ENCODE data around the gene TXNRD3. TPM values are rescaled to one million over a fixed set of nuclear protein-coding genes. Genes with fewer than 3 reads are reported as not detected.
A peak's percentile ranks its signal among the peaks of the same experiment; 100 is the strongest.

TXNRD3 gene
- polyA plus RNA-seq, 1 donor (not counting 4 experiments of a cell fraction or from before 2014, with no cell fraction given), result 9.7 TPM

DNA sequence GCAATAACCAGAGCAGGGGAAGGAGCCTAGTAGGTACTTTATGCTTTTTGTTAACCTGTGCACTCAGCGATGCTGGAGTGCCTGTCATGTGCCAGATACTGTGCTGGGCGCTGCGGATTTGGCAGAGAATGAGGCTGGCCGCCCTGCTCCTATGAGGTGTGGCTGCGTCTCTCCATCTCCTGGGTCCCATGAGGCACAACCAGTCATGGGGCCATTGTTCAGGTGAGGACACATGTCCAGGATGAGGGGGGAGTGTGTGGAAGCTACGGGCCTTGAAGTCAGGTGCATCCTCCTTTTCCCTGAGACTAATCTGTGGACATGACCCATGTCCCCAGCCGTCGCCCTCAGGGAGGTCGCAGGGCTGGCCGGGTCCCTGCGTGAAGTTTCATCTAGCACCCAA, 963 bp upstream of the TXNRD3 start:
- FAIRE-seq, result no peak
- H3K27me3 ChIP-seq (ENCODE audit: control insufficient read depth, extremely low read depth, insufficient read depth, low read length), result peaks cover 13% of the 10 kb centered on the region
- H4K20me1 ChIP-seq (ENCODE audit: control insufficient read depth, extremely low read depth, insufficient read depth, low read length), result no peaks in the 10 kb centered on the region
- no peak overlapping the region for H3K9ac ChIP-seq (ENCODE audit: control insufficient read depth, extremely low read depth, insufficient read depth, low read length)
- H2AFZ ChIP-seq (ENCODE audit: control insufficient read depth, low read length), result no peak overlapping the region
- H3K4me3 ChIP-seq (ENCODE audit: control insufficient read depth in 2 of 3, extremely low read depth in 1 of 3, insufficient read depth in 2 of 3, low read depth in 1 of 3, low read length in 3 of 3), result no peak overlapping the region
- no peaks in the 10 kb centered on the region for H3K9me3 ChIP-seq (ENCODE audit: control insufficient read depth, low read depth, low read length)
- no peak overlapping the region for H3K4me2 ChIP-seq (ENCODE audit: control insufficient read depth, extremely low read depth, insufficient read depth, low read depth, low read length)
- H3K4me1 ChIP-seq (ENCODE audit: control insufficient read depth, extremely low read depth, insufficient read depth, low read length), result peaks cover 10% of the 10 kb centered on the region
- DNase-seq (ENCODE audit: low read depth, low spot score), result no peak
- no peaks in the 10 kb centered on the region for H3K36me3 ChIP-seq (ENCODE audit: control insufficient read depth in 2 of 2, extremely low read depth in 1 of 2, insufficient read depth in 2 of 2, low read length in 2 of 2)
- dilution Hi-C loops (cut with MboI; ENCODE audit: extremely low pct_ligation_motif_present, low sequenced_read_pairs), result no loop called here
- no peak for TF ChIP-seq CTCF (optimal IDR thresholded peaks at IDR 0.05 in 1 of 3, IDR thresholded peaks at IDR 0.05 in 1 of 3, conservative IDR thresholded peaks at IDR 0.05 in 1 of 3; ENCODE audit: extremely low read depth in 1 of 3, insufficient read depth in 2 of 3, low read length in 3 of 3)
- TF ChIP-seq EZH2 (IDR thresholded peaks at IDR 0.05; ENCODE audit: low read length), result no peak
- no peaks in the 10 kb centered on the region for H3K9me1 ChIP-seq (ENCODE audit: control insufficient read depth, extremely low read depth, insufficient read depth, low read length)
- H3K27ac ChIP-seq (ENCODE audit: control insufficient read depth, insufficient read depth, low read length), result no peak overlapping the region
- peaks cover 2% of the 10 kb centered on the region for H3K79me2 ChIP-seq (ENCODE audit: control insufficient read depth, insufficient read depth, low read length)

GRCh38 chr3:126649556-126650092, 5.3 kb downstream of the TXNRD3 start:
- TF ChIP-seq EZH2 (IDR thresholded peaks at IDR 0.05; ENCODE audit: low read length) (no peak), CTCF (optimal IDR thresholded peaks at IDR 0.05 in 1 of 3, IDR thresholded peaks at IDR 0.05 in 1 of 3, conservative IDR thresholded peaks at IDR 0.05 in 1 of 3; ENCODE audit: extremely low read depth in 1 of 3, insufficient read depth in 2 of 3, low read length in 3 of 3) (no peak)
- no peak overlapping the region for H3K27ac ChIP-seq (ENCODE audit: control insufficient read depth, insufficient read depth, low read length)
- H3K36me3 ChIP-seq (ENCODE audit: control insufficient read depth in 2 of 2, extremely low read depth in 1 of 2, insufficient read depth in 2 of 2, low read length in 2 of 2), result peaks cover 0 to 3% of the 10 kb centered on the region in 2 experiments
- FAIRE-seq (no peak), DNase-seq (ENCODE audit: low read depth, low spot score) (no peak)
- H3K9me1 ChIP-seq (ENCODE audit: control insufficient read depth, extremely low read depth, insufficient read depth, low read length), result no peaks in the 10 kb centered on the region
- no peaks in the 10 kb centered on the region for H3K9me3 ChIP-seq (ENCODE audit: control insufficient read depth, low read depth, low read length)
- peak overlapping the region; percentile 19 for H3K4me2 ChIP-seq (ENCODE audit: control insufficient read depth, extremely low read depth, insufficient read depth, low read depth, low read length)
- no peaks in the 10 kb centered on the region for H3K27me3 ChIP-seq (ENCODE audit: control insufficient read depth, extremely low read depth, insufficient read depth, low read length)
- dilution Hi-C loops (cut with MboI; ENCODE audit: extremely low pct_ligation_motif_present, low sequenced_read_pairs), result no loop called here
- H2AFZ ChIP-seq (ENCODE audit: control insufficient read depth, low read length), result no peak overlapping the region
- H3K4me3 ChIP-seq (ENCODE audit: control insufficient read depth in 2 of 3, extremely low read depth in 1 of 3, insufficient read depth in 2 of 3, low read depth in 1 of 3, low read length in 3 of 3), result no peak overlapping the region
- no peaks in the 10 kb centered on the region for H4K20me1 ChIP-seq (ENCODE audit: control insufficient read depth, extremely low read depth, insufficient read depth, low read length)
- H3K79me2 ChIP-seq (ENCODE audit: control insufficient read depth, insufficient read depth, low read length), result peaks cover 2% of the 10 kb centered on the region
- H3K9ac ChIP-seq (ENCODE audit: control insufficient read depth, extremely low read depth, insufficient read depth, low read length), result no peak overlapping the region
- peaks cover 16% of the 10 kb centered on the region for H3K4me1 ChIP-seq (ENCODE audit: control insufficient read depth, extremely low read depth, insufficient read depth, low read length)

Measured in keratinocyte (primary cell).